Neural crest cell (in vitro differentiated cells): ENCODE measurements around the gene C1orf198. TPM values are rescaled to one million over a fixed set of nuclear protein-coding genes. Genes with fewer than 3 reads are reported as not detected.

Experiments used
- DNase-seq: peaks from one replicate; pipeline ENCODE4 v3.0.0; 2021; ENCODE audit warnings: low read depth, mixed read lengths, low spot score
- H3K27ac Mint-ChIP-seq: one replicate; pipeline ENCODE4 v1.8.0; 2021; ENCODE audit warnings: mild to moderate bottlenecking, mixed read lengths; ENCODE audit not compliant: unreplicated experiment
- H3K27me3 Mint-ChIP-seq: 2 replicates; pipeline ENCODE4 v1.8.0; 2021; ENCODE audit warnings: low read depth, mild to moderate bottlenecking, mixed read lengths
- H3K36me3 Mint-ChIP-seq: 2 replicates; pipeline ENCODE4 v1.8.0; 2021; ENCODE audit warnings: low read depth, mild to moderate bottlenecking, mixed read lengths
- H3K4me1 Mint-ChIP-seq: 2 replicates; pipeline ENCODE4 v1.8.0; 2021; ENCODE audit warnings: mixed read lengths
- H3K4me3 Mint-ChIP-seq: one replicate; pipeline ENCODE4 v1.8.0; 2021; ENCODE audit warnings: mild to moderate bottlenecking, mixed read lengths
- H3K9me3 Mint-ChIP-seq: 2 replicates; pipeline ENCODE4 v1.8.0; 2021; ENCODE audit warnings: mixed read lengths
- total RNA-seq: library from RNA; stranded (reverse); gene quantifications from 2 replicates; pipeline ENCODE4 v1.2.1, GENCODE V29; 2021
- TF ChIP-seq, protein P1 (sequence below): fragments of 200-600 bp; sonication (generic); conservative IDR thresholded peaks from 2 replicates; pipeline ENCODE4 v1.5.0; 2021; ENCODE audit warnings: antibody characterized with exemption, mild to moderate bottlenecking

The C1orf198 gene
- total RNA-seq, 1 donor from 2014 or later: 73.5 TPM

DNA sequence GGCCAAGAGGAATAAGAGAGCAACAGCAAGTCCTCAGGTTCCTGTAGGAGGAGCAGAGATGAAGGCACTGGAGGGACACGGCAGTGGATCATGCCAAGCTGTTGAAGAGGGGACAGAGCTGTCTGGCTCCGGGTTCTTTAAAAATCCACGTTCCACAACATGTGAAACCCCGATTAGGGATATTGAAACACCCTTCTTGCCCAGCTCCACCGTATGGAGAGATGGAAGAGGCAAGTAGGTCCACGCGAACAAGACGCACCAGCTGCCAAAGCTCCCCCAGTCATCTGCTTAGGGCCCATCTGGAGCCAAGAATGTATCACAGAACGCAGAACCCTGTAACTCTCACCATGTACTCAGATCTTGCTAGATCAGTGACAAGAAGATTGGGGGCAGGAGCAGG is 3.9 kb downstream of the C1orf198 start:
- Mint-ChIP-seq H3K27me3 (no peaks in the 10 kb centered on the region), H3K4me1 (peaks cover 74% of the 10 kb centered on the region), H3K9me3 (peaks cover 5% of the 10 kb centered on the region), H3K4me3 (peak overlapping the region; percentile 29), H3K36me3 (peaks cover 11% of the 10 kb centered on the region), H3K27ac (no peak overlapping the region)
- TF ChIP-seq, protein P1, sequence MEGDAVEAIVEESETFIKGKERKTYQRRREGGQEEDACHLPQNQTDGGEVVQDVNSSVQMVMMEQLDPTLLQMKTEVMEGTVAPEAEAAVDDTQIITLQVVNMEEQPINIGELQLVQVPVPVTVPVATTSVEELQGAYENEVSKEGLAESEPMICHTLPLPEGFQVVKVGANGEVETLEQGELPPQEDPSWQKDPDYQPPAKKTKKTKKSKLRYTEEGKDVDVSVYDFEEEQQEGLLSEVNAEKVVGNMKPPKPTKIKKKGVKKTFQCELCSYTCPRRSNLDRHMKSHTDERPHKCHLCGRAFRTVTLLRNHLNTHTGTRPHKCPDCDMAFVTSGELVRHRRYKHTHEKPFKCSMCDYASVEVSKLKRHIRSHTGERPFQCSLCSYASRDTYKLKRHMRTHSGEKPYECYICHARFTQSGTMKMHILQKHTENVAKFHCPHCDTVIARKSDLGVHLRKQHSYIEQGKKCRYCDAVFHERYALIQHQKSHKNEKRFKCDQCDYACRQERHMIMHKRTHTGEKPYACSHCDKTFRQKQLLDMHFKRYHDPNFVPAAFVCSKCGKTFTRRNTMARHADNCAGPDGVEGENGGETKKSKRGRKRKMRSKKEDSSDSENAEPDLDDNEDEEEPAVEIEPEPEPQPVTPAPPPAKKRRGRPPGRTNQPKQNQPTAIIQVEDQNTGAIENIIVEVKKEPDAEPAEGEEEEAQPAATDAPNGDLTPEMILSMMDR: no peak
- no peak for DNase-seq

DNA sequence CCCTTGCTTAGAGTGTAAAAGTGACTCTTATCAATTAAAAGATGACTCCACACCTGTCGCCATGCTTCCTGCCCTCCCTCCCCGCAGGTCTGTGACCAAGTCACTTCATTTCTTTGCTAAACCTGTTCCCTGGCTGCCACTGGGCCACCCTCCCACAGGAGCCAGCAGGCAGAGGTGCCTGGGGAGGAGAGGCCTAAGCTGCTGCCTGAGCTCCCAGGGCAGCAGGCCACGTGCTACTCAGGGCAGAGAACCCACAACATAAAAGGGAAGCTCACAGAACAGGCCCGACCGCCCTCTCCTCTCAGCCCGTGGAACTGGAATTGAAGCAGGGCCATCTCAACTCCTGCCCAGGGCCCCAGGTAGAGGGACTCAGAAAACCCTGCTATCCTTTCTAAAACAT is 4.9 kb downstream of the C1orf198 start:
- H3K4me1 Mint-ChIP-seq: peaks cover 81% of the 10 kb centered on the region
- peaks cover 5% of the 10 kb centered on the region for H3K9me3 Mint-ChIP-seq
- no peak overlapping the region for H3K27ac Mint-ChIP-seq
- no peaks in the 10 kb centered on the region for H3K27me3 Mint-ChIP-seq
- no peak for DNase-seq
- TF ChIP-seq, protein P1: no peak
- H3K36me3 Mint-ChIP-seq: peaks cover 11% of the 10 kb centered on the region
- no peak overlapping the region for H3K4me3 Mint-ChIP-seq

DNA sequence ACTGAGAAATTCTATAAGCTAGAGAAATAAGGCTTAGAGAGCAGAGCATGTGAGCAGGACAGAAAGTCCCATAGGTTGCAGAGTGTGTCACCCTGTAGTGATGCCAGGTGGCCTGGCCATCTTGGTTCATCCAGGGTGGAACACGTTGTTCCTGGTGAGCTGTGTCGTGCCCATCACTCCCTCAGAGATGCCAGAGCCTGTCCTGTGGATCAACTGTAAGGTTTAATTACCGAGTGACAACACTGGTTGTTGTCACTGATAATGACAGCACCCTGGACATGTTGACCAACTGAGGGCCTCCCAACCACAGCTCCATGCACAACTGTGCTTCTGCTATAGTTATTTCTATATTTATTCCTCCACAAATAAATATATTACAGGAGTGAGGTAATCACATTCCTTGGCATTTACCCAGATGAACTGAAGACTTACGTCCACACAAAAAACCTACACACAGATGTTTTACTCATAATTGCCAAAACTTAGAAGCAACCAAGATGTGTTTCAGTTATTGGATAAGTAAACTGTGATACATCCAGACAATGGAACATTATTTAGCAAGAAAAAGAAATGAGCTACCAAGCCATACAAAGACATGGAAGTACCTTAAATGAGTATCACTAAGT is 6.2 kb downstream of the C1orf198 start:
- Mint-ChIP-seq H3K27ac (no peak overlapping the region), H3K27me3 (no peaks in the 10 kb centered on the region), H3K9me3 (peaks cover 5% of the 10 kb centered on the region), H3K36me3 (peaks cover 11% of the 10 kb centered on the region), H3K4me1 (peaks cover 87% of the 10 kb centered on the region), H3K4me3 (no peak overlapping the region)
- no peak for DNase-seq
- TF ChIP-seq, protein P1: no peak

DNA sequence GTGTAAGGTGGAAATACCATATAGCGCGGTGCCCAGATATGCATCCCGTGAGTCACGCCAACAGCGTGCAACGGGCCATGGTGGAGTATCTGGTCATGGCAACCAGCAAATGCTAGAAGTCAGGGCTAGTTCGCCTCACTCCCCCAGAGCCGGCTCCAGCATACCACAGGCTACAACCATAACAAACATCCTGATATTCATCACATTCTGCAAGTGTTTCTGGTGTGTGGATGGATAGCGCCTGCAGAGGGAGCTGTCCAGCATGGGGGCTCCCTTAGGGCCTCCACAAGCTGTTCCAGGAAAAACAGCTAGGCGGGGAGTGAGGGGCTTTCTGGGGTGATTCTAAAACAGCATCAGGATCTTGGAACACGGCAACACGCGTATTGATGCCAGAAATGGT is 6.8 kb downstream of the C1orf198 start:
- peaks cover 5% of the 10 kb centered on the region for H3K9me3 Mint-ChIP-seq
- DNase-seq: no peak
- H3K27ac Mint-ChIP-seq: no peak overlapping the region
- no peak overlapping the region for H3K4me3 Mint-ChIP-seq
- peaks cover 87% of the 10 kb centered on the region for H3K4me1 Mint-ChIP-seq
- TF ChIP-seq, protein P1: peak; percentile 24
- H3K27me3 Mint-ChIP-seq: no peaks in the 10 kb centered on the region
- peaks cover 11% of the 10 kb centered on the region for H3K36me3 Mint-ChIP-seq

DNA sequence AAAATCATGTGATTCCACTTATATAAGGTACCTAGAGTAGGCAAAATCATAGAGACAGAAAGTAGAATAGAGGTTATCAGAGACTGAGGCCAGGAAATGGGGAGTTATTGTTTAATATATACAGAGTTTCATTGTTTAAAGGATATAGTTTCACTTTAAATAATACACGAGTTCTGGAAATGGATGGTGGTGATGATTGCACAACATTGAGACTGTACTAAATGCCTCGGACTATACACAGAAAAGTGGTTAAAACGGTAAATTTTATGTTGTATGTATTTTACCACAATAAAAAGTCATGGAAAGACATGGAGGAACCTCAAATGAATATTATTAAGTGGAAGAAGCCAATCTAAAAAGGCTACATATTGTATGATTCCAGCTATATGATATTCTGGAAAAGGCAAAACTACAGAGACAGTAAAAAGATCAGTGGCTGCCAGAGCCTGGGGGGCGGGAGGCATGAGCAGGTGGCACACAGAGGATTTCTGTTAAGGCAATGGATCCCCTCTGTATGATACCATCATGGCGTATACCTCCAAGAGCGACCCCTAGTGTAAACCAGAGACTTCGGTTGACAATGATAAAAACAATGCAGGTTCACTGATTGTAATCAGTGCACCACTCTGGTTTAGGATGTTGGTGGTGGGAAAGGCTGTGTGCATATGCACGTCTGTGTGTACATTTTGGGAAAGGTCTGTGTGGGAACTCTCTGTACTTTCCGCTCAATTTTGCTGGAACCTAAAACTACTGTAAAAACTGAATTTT is 7.5 kb downstream of the C1orf198 start:
- Mint-ChIP-seq H3K36me3 (peaks cover 12% of the 10 kb centered on the region), H3K27ac (no peak overlapping the region), H3K4me3 (peak overlapping the region; percentile 16), H3K9me3 (peaks cover 5% of the 10 kb centered on the region), H3K4me1 (peaks cover 87% of the 10 kb centered on the region), H3K27me3 (no peaks in the 10 kb centered on the region)
- TF ChIP-seq, protein P1: no peak
- DNase-seq: no peak
